GOT3 (cell line): ENCODE measurements around the gene ERC2.

Experiments
- DNase-seq: peaks from one replicate; lab custom pipeline; 2025; ENCODE audit warnings: mixed read lengths; lab: John Stamatoyannopoulos, UW

The ERC2 gene

DNA sequence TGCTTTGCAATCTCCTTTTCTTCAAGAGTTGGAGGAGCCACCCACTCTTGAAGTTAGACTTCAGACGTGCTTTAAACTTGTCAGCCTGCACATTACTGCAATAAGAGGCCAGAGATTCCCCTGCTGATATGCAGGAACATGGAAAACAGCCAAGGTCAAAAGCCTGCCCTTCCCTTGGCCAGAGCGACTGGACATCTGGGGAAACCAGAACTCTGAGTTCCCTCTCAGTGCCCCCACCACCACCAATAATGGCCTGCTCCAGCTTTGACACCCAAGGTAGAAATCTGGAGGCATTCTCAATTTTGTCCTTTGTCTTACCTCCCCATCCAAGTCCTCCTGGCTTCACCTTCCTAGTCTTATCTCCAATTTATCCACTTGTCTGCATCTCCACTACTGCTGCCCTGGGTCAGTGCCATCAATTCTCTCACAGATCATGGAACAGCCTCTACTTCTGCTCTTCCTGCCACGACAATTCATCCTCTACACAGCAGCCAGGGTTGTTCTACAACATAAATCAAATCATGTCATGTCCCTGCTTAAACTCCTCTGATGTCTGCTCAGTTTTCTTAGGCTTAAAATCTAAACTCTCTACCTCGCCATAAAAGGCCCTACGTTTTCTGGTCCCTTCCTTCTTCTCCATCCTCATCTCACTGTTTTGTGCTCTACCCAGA, 789.6 kb downstream of the ERC2 start:
- DNase-seq, result no peak

DNA sequence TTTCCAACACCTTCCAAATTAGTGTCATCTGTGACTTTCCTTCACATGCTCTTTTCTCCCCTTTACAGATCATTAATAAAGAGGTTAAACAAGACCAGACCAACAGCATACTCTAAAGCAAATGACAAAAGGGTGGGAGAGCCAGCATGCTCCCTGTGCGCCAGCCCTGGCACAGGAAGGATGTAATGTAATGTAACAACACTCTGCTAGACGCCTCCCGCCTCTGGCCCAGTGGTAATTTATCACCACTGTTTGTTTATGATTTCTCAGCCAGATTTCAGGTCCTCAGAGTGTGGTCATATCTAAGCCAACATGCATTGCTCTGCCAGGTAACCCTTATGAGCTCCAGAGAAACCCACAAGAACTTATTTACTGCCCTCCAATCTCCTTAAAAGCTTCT, 791.6 kb downstream of the ERC2 start:
- DNase-seq, result no peak

DNA sequence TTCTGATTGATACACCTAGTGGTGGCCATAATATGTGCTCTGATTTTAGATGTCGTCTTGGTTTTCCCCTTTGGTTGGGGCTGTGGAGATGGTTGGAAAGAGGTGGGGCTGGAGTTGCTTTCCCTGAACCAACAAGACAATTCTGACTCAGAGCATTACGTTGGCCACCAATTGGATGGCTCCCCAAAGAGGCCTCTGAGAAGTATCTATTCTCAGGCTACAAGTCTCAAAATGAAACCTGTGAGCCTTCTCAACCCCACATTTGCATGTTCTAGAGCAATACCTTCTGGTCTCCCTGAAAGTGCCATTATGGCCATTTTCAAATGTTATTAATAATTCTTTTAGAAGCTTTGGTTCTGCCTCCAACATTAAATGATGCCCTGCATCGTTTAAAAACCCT, 792.8 kb downstream of the ERC2 start:
- no peak for DNase-seq

DNA sequence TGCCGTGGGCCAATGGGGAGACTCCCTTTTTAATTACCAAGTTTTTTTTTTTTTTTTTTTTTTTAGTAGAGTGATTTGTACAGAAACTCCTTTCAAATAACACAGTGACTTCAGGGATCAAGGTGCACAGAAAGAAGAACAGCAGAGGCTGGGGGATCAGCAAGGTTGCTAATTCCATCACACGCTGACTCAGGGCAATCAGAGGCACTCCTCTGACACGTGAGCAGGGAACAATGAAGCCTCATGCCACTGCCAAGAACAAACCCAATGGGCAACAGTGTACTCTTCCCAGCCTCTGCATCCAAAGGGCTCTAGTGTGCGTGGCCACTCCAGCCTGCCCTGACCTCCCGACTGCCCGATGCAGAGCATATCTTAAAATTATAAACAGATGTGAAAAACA, 794.5 kb downstream of the ERC2 start:
- DNase-seq, result no peak

DNA sequence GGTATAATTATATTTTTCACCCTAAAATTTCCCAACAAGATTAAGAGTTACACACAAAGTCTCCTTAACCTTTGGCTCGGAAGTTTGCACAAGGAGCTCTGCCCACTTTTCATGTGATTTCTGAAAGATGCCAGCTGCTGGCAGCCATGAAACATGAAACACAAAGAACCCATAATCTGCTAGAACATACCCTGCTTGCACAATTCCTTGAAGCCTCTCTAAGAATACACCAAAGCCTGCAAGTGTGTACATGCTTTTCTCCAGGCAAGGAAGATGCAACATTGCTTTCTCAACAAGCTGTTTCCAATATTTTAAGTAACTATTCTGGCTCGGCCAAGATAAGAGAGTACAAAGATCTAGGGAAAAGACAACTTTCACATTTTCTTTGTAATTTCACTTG, 799.1 kb downstream of the ERC2 start:
- no peak for DNase-seq

DNA sequence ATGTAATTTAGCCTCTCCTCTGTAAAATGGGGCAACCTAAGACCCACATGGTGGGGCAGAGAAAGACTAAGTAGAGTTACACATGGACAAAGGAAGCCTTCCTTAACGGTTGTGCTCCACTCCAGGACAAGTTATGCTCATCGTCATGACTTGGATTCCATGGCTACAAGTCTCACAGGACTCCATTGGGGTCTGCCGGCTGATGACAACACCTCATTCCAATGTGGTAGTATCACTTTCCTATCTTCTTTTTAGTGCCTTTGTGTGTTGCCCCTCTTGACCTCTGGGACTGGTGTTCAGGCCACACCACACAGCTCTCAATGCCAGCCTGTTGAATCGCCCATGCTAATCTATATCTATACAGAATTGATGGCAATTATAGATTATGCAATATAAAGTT, 799.9 kb downstream of the ERC2 start:
- no peak for DNase-seq

DNA sequence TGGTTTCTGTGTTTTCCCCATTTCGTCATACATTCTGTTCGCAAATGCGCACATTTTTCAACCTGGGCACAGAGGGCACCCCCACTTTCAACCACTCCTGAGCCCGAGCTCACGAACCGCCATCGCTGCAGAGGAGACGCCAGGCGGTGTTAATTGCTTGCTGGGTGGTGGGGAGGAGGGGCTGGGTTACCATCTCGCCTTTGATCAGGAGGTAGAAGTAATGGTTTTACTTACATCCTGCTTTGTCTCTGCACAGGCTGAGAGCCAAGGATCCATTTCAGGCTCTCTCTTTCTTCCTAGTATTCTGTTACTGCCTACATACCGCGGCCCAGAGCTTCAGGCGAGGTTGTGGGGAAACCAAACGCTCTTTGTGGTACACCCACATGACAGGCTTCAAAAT, 803.9 kb downstream of the ERC2 start:
- DNase-seq, result no peak

DNA sequence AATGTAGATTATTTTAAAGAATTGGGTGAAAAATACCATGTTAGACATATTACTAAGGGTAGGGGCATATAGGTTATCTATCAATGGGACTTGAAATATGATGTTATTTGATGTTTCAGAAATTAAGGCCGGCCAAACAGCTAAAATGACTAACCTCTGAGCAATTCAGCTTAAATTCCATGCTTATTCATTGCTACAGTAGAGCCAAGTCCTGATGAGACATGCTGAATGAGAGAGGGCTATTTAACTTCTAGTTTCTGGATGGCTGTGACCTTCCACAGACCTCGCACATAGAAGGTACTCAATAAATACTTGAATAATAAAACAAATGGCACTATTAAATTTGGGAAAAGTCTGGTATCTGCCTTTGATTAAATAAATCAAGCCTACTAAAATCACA, 805.6 kb downstream of the ERC2 start:
- DNase-seq, result no peak

DNA sequence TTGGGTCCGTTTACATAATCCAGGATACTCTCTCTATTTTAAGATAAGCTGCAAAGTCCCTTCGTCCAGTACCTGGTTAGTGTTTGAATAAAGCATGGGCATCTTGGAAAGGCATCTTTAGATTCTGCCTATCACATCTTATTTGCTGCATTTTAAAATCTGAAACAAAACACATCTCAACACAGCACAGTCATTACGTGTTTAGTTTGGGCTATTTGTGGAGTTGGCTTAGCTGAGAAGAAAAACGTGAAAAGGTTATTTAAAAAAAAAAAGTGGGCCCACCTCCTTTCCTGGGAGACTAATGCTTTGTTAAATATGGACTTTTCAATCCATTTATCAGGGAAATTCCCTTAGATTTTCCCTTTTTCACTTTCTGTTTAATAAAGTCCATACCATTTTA, 806.7 kb downstream of the ERC2 start:
- DNase-seq, result no peak

DNA sequence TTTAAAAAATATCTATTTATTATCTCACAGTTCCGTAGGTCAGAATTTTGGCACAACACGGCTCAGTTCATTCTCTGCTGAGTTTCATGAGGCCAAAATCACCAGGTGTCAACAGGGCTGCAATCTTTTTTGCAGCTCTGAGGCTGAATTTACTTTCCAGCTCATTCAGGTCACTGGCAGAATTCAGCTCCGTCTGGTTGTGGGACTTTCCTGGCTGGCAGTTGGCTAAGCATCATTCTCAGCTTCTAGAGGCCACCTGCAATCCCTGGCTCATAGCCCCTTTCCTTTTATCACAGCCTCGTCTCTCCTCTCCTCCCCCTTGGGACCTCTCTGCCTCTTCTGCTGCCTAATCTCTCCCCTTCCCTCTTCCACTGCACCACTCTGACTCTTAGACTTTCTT, 807.1 kb downstream of the ERC2 start:
- no peak for DNase-seq

DNA sequence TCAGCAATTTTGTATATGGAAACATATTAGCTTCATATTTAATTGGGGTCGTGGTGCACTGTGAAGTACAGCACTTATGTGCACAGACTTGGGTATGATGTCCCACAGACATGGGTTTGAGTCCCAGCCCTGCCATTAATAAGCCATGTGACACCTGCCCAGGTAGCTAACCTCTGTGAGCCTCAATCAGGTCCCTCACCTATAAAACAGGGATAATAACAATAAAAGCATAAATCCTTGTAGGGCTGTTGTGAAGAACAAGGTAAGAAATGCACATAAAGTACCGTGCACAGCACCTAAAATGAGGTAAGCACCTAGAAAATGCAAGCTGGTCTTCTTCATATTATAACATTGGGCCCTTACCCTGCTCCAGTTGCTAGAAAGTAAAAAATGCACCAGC, 807.6 kb downstream of the ERC2 start:
- no peak for DNase-seq

DNA sequence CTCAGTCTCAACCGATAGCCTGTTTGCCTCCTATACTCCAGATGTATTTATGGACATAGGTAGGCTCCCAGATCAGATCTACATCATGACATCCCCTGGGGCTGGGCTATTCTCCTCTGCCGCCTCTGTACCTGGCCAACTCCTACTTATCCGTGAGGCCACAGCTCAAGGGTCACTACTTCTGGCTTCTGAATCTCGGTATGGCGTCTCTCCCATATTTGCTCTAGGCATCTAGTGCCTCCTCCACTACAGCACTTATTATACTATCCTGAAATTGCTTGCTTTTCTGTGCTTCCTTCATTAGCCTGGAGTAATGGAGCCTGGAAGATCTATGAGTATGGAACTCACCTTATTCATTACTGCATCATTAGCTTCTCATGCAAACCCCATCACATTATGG, 808.6 kb downstream of the ERC2 start:
- DNase-seq, result no peak

DNA sequence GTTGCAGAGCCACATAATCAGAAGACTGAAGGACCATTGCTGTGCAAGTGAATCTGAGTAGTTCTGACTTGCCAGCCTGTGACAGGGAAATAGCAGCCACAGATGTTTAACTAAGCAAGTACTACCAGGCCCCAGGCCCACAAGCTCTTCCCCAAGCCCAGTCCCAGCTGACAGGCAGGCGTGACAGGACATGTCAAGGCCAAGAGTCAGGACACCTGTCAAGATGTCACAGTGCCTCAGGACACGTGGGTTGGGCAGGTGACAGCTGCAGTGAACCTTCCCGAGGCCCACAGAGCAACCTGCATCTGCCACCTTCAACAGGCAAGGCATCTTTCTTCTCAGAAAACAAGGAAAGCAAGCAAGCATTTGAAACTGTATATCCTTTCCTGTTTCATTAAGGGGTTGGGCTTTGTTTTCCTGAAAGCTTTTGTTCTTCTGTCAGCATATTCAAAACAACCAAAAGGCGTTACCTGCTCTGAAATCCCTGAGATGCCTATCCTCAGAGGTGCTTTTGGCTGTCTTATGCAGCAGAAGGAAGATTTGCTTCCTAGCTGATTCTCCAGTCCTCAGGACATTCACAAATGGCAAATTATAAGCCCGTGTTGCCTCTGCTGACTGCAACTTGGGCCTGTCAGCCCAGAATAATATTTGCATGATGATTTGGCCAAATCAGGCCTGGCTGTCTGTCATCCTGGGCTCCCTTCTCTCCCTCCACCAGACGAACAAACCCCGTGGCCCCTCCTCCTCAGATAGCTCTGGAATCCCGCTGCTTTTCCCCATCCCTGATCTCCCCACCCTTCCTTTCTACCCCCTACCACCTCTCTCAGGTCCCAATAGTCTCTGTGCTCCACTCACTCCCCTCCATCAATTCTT, 809.3 kb downstream of the ERC2 start:
- DNase-seq, result no peak

DNA sequence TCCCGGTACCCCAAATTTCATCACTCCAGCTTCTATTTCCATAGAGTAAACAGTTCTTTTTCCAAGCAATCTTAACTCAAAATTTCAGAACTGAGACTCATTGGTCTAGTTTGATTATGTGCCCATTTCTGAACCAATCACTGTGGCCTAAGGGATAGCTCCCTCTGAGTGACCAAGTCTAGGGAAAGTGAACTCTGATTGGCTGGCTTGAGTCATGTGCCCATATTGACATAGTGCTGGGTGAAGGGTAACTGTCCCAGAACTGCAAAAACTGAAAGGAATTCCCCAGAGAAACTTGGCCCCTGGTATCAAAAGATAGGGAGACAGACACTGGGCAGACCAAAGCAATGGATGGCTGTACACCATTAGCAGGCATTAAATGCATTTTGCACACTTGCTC, 810.0 kb downstream of the ERC2 start:
- no peak for DNase-seq

DNA sequence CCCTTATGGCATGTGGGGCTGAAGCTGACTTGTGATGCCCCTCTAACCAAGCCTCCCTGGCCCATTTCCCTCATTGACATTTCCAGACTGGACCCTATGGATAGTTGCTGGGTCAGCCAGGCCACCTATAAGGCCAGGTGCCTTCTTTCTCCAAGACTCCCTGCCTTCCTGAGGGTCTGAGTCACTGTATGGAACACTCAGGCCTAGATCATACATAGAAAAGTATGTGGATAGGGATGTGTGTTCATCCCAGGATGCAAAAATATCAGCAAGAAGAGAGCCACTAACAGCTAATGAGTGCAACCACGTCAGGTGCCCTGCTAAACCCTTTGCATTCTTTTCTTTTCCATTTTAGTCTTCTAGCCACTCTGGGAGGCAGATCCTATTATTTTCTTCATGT, 812.7 kb downstream of the ERC2 start:
- DNase-seq, result no peak

DNA sequence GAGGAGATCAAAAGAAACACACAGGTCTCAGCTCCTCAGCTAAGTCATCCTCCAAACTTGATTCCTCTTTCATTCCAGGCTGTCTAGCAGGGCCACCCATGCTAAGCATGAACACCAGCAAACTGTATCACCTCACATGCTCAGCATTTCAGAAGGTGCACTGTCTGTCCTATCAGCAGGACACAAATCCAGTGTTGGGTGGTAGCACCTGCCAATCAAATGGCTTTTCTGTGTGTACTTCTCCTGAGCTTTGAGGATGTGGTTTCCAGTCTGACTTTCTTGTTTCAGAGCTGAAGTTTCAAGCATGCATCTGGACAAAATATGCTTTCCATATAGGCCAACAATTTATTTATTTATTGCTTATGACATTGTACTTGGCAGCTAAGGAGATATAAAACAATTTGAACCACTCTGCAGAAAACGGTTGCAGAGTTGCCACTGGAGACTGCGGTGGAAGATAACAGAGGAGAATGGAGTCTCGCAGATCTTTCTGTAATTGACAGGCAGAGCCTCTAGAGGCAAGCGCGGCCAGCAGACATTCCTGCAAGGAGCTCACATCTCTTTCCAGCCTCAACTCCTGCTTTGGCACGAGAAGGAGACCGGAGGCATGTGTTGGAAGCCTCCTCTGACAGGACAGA, 814.0 kb downstream of the ERC2 start:
- no peak for DNase-seq

DNA sequence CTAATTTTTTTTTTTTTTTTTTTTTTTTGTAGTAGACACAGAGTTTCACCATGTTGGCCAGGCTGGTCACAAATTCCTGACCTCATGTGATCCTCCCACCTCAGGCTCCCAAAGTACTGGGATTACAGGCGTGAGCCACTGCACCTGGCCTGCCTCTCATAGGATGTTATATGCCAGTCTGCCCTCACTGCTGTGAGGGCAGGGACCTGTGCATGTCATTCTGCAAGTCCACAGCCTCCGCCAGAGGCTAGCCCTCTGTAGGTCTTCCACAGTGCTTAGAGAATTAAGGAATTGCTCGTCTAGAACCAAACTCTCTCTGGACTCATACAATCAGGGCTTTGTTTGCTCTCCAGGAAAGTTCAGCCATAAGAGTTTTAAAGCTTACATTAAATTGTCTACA, 817.3 kb downstream of the ERC2 start:
- no peak for DNase-seq

DNA sequence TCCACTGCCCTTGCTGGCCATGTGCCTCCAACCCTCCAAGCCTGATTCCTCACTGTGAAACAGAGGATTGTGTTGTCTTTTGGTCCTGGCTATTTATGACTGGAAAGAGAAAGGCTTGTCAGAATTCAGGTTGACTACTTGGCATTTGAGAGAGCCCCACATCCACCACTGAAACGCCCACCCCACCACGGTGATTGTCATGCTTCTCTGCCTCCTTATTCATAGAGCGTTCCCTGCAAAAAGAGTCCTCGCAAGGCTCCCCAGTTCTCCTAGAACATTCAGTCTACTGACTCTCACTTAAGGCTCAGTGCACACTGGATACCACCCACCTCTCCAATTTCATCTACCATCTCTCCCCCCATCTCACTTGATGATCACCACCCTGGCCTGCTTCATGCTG, 818.3 kb downstream of the ERC2 start:
- no peak for DNase-seq

DNA sequence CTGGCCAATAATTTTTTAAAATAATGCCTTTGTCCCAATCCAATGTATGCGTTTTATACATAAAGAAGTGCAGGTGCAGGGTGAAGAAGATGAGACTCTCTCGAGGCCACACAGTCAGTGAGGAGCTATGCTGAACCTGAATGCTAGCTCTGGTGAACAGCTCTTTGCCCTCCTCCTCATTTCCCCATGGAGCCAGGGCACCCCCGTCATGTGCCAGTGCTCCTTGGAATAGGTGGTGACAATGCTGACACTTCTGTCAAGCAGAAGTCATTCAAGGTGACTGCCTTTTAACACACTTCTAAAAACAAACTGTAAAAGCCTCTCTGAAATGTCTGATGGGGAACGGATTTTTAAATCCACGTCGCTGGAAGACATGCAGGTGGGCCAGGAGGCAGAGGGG, 818.7 kb downstream of the ERC2 start:
- no peak for DNase-seq

DNA sequence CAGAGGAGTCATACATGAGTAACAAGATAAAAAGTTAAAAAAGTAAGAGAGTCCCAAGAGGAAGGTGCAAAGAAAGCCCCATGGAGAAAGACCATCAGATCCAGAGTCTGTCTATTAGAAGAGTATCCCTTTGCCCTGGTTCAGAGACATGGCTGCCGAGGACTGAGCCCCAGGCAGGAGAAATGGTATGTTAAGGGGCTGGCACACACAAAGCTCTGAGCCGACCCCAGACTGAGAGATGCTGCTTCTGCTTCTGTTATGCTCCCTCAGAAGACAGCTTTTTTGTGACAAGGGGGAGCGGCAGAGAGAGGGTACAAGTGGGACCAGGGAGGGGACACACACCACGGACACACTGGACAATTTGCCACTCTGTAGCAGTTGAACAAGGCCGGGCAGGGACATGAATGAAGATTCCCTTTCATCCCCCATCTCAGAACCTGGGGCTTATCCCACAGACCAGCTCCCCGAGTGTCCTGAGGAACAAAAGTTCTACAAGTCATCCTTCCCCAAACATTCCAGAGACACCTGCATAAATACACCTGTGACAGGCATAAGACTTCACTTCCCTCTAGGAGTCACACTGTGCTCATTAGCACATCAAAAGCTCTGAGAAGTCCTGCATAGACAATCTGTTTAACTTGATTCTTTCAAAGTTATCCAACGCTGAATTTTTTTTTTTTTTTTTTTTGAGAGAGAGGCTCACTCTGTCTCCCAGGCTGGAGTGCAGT, 819.5 kb downstream of the ERC2 start:
- DNase-seq, result no peak

DNA sequence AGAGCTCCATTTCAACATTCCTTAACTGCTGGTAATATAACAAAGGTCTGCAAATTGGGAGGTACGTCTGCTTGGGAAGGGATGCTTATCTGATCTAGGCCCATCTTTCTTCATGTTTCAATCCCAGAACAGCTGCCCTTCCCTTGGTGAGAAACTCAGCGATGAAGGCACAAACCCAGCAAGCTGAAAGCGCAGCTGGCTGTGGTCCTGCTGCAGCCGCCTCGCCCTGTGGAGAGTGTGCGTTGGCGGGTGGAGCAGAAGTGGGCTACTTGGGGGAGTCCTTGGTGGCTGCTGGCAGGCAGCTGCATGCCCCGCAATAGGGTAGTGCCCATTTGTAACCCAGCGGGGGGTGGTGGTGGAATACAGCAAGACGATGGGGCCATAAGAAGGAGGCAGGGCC, 820.6 kb downstream of the ERC2 start:
- no peak for DNase-seq

DNA sequence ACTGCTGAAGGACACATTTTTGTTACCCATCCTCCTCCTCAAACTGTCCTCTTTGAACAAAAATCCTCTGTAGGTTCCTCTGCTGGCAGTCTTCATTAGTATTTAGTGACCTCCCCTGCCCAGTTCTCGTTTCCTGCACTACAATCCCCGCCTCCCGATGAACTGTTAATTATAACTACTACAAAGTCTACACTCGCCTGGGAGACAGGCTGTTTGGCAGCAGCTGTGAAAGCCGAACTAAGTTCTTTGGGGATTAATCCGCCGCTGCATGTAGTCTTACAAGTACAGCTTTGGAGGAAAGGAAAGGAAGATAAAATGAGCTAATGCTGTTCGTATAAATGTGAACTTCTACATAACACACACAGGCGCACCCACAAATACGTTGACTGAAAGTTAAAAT, 821.2 kb downstream of the ERC2 start:
- no peak for DNase-seq

DNA sequence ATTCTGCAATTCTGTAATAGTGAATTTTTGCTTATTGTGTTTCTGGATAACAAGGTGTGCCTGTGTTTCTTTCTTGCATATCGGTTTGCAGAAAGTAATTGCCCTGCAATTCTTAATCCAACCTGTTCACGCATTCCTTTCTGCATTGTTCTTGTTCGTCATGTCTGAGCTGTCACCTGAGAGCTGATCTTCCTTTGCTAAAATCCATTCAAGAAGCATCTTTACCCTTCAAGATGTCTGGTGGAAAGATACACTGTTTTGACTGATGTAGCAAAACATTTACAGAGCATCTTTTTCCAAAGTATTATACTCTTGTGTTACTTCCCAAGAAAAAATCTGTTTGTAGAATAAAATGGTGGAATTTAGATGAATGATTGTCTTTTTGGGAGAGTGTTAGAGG, 822.1 kb downstream of the ERC2 start:
- no peak for DNase-seq
